ENCODE data around the gene ATE1. TPM values are rescaled to one million over a fixed set of nuclear protein-coding genes. Genes with fewer than 3 reads are reported as not detected.

ATE1 gene
- total and polyA plus RNA-seq, 9 donors, result 13.8 to 29.4 (median 20.0) TPM

DNA sequence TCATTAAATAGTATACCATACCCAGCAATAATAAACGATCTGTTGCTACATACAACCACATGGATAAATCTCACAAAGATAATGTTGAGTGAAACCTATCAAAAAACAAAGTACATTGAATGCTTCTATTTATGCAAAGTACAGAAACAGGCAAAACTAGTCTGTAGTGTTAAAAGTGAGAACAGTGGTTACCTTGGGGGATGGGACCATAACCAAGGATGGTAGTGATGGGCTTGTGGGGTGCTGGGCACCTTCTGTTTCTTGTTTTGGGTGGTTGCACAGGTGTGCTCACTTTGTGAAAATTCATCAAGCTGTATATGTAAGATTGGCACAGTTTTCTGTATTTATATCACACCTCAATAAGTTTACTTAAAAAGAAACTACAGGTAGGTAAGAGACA lies 105.7 kb downstream of the ATE1 start:
- H3K27me3 ChIP-seq (ENCODE audit: control insufficient read depth, insufficient read depth, low read length), result no peaks in the 10 kb centered on the region
- WGBS (ENCODE audit: insufficient coverage), result no CpG with 5 or more reads among the region's 1 CpG

DNA sequence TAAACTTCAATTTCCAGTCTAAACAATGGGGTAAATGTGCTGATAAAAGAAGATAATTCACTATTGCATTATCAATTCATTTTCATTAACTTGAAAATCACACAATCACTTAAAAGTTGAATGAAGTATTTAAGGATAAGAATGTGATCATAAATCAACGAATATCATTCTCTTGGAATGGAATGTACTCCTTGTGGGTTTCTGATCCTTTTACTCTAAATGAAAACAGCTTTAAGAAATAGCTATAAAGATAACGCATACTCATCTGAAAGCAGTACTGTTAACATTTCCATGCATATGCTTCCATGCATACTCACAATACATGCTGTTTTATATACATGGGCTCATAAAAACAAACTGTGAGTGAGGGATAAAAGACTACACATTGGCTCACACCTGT lies 108.8 kb downstream of the ATE1 start:
- no CpG with 5 or more reads among the region's 2 CpGs for WGBS (ENCODE audit: insufficient coverage)
- Histone ChIP-seq H3K27ac (ENCODE audit: low read length) (no peak overlapping the region), H3K4me1 (ENCODE audit: control insufficient read depth, insufficient read depth, low read length) (no peaks in the 10 kb centered on the region), H3K4me3 (ENCODE audit: low read length) (no peak overlapping the region), H3K9me3 (replicated peaks; ENCODE audit: control insufficient read depth, low read depth, low read length) (no peaks in the 10 kb centered on the region), H3K27me3 (ENCODE audit: control insufficient read depth, insufficient read depth, low read length) (no peaks in the 10 kb centered on the region), H3K36me3 (ENCODE audit: control insufficient read depth, insufficient read depth, low read length) (peaks cover 3% of the 10 kb centered on the region)
- DNase-seq, result no peak

More for the DNA sequence above, 105.7 kb downstream of the ATE1 start:
- H3K4me3 ChIP-seq (ENCODE audit: low read length), result no peak overlapping the region
- peaks cover 6% of the 10 kb centered on the region for H3K36me3 ChIP-seq (ENCODE audit: control insufficient read depth, insufficient read depth, low read length)
- no peaks in the 10 kb centered on the region for H3K4me1 ChIP-seq (ENCODE audit: control insufficient read depth, insufficient read depth, low read length)
- DNase-seq, result no peak
- no peaks in the 10 kb centered on the region for H3K9me3 ChIP-seq (replicated peaks; ENCODE audit: control insufficient read depth, low read depth, low read length)
- H3K27ac ChIP-seq (ENCODE audit: low read length), result no peak overlapping the region

DNA sequence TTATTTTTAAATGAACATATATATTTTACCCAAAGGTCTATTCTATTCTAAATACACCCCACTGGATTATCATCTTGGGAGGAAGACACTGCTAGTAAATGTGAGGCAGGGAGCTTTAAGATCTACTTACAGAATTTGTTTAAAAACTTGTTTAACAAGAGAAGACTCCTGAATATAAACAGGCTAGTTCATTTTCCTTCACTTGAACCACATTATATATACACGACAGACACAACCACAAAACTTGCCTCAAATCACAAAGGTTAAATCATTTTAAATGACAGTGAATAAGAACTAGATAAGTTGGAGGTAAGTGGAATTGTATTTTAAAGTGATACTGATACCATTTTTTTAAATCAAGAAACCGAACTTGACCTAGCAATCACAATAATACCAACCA lies 109.2 kb downstream of the ATE1 start:
- WGBS (ENCODE audit: insufficient coverage), result no CpG with 5 or more reads among the region's 2 CpGs
- Histone ChIP-seq H3K27me3 (ENCODE audit: control insufficient read depth, insufficient read depth, low read length) (no peaks in the 10 kb centered on the region), H3K9me3 (replicated peaks; ENCODE audit: control insufficient read depth, low read depth, low read length) (no peaks in the 10 kb centered on the region), H3K27ac (ENCODE audit: low read length) (no peak overlapping the region), H3K4me1 (ENCODE audit: control insufficient read depth, insufficient read depth, low read length) (no peaks in the 10 kb centered on the region), H3K4me3 (ENCODE audit: low read length) (no peak overlapping the region), H3K36me3 (ENCODE audit: control insufficient read depth, insufficient read depth, low read length) (peaks cover 3% of the 10 kb centered on the region)
- no peak for DNase-seq

DNA sequence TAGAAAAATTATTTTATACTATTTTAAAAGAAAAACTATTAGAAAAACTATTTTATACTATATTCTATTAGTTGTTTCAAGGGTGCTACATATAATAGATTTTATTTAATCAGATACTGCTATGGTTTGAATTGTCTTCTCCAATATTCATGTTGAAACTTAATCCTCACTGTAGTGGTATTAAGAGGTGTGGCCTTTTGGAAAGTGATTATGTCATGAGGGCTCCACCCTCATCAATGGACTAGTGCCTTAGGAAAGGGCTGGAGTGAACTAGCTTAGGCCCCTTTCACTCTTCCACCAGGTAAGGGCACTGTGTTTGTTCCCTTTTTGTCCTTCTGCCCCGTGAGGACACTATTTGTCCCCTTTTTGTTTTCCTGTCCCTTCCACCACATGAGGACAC lies 111.6 kb downstream of the ATE1 start:
- 100% methylated on average over 1 of the region's 1 CpG for WGBS (ENCODE audit: insufficient coverage)
- no peaks in the 10 kb centered on the region for H3K36me3 ChIP-seq (ENCODE audit: control insufficient read depth, insufficient read depth, low read length)
- H3K27ac ChIP-seq (ENCODE audit: low read length), result no peak overlapping the region
- H3K9me3 ChIP-seq (replicated peaks; ENCODE audit: control insufficient read depth, low read depth, low read length), result no peaks in the 10 kb centered on the region
- H3K27me3 ChIP-seq (ENCODE audit: control insufficient read depth, insufficient read depth, low read length), result no peaks in the 10 kb centered on the region
- no peaks in the 10 kb centered on the region for H3K4me1 ChIP-seq (ENCODE audit: control insufficient read depth, insufficient read depth, low read length)
- H3K4me3 ChIP-seq (ENCODE audit: low read length), result no peak overlapping the region
- DNase-seq, result no peak

DNA sequence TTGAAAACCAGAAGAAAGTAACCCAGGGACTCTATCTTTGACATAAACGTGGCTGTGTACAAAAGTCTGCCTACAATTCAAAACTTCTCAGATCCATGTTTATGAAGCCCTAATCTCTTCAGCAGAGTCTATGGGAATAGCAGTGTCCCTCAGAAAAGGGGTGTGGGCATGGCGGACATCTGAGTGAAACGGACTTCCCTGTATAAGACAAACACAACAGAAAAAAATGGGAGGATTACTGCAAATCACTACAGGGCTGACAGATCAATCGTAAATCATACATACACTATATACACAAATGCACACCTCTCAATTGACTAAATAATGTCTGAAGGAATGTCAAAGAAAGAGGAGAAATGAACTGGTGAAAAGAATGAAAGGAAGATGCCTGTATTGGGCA lies 114.0 kb downstream of the ATE1 start:
- H3K27me3 ChIP-seq (ENCODE audit: control insufficient read depth, insufficient read depth, low read length), result no peaks in the 10 kb centered on the region
- no peak for DNase-seq
- H3K36me3 ChIP-seq (ENCODE audit: control insufficient read depth, insufficient read depth, low read length), result no peaks in the 10 kb centered on the region
- WGBS (ENCODE audit: insufficient coverage), result no CpG with 5 or more reads among the region's 4 CpGs
- H3K4me1 ChIP-seq (ENCODE audit: control insufficient read depth, insufficient read depth, low read length), result no peaks in the 10 kb centered on the region
- peak overlapping the region; percentile 59 for H3K27ac ChIP-seq (ENCODE audit: low read length)
- H3K9me3 ChIP-seq (replicated peaks; ENCODE audit: control insufficient read depth, low read depth, low read length), result no peaks in the 10 kb centered on the region
- H3K4me3 ChIP-seq (ENCODE audit: low read length), result no peak overlapping the region

DNA sequence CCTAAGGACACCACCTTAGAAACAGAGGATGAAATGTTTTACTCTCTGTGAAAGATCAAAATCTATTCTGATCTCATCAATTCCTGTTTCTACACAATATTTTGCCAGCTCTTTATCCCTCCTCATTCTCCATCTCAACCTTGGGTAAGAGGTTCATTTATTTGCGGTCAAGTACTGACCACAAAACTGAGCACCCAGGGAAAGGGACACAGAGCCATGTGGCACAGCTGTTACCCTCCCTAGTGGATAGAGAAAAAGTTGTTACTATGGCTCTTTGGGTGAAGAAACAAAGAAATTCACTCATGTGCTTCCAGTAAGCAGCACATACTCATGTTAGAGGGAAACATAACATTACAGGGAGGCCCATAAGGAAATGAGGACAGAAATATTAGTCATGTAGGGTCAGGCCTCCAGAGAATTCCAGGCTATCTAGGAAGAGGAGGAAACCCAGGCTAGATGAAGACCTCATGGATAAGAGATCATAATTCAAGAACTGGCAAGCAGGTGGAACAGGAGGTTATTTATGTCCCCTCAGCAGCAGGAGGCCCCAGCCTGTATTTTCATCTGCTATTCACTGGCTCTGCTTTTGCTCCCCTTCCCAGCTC lies 114.5 kb downstream of the ATE1 start:
- peak overlapping the region; percentile 59 for H3K27ac ChIP-seq (ENCODE audit: low read length)
- no peaks in the 10 kb centered on the region for H3K36me3 ChIP-seq (ENCODE audit: control insufficient read depth, insufficient read depth, low read length)
- H3K4me3 ChIP-seq (ENCODE audit: low read length), result no peak overlapping the region
- H3K9me3 ChIP-seq (replicated peaks; ENCODE audit: control insufficient read depth, low read depth, low read length), result no peaks in the 10 kb centered on the region
- DNase-seq, result peak; percentile 48
- WGBS (ENCODE audit: insufficient coverage), result no CpG with 5 or more reads among the region's 1 CpG
- H3K4me1 ChIP-seq (ENCODE audit: control insufficient read depth, insufficient read depth, low read length), result no peaks in the 10 kb centered on the region
- H3K27me3 ChIP-seq (ENCODE audit: control insufficient read depth, insufficient read depth, low read length), result no peaks in the 10 kb centered on the region

DNA sequence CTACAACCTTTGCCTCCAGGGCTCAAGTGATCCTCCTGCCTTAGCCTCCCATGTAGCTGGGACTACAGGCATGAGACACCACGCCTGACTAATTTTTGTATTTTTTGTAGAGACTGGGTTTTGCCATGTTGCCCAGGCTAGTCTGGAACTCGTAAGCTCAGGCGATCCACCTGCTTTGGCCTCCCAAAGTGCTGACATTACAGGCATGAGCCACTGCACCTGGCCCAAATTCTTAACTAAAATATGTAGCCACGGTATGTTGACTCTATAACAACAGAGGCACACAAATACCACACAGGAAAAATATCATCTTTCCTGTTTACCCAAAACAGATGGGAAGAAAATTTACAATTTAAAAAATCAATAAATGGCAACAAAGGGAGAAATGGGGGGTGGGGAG lies 115.8 kb downstream of the ATE1 start:
- 100% methylated on average over 1 of the region's 4 CpGs for WGBS (ENCODE audit: insufficient coverage)
- Histone ChIP-seq H3K4me1 (ENCODE audit: control insufficient read depth, insufficient read depth, low read length) (no peaks in the 10 kb centered on the region), H3K9me3 (replicated peaks; ENCODE audit: control insufficient read depth, low read depth, low read length) (no peaks in the 10 kb centered on the region), H3K4me3 (ENCODE audit: low read length) (no peak overlapping the region), H3K36me3 (ENCODE audit: control insufficient read depth, insufficient read depth, low read length) (no peaks in the 10 kb centered on the region), H3K27me3 (ENCODE audit: control insufficient read depth, insufficient read depth, low read length) (no peaks in the 10 kb centered on the region), H3K27ac (ENCODE audit: low read length) (no peak overlapping the region)
- DNase-seq, result no peak

DNA sequence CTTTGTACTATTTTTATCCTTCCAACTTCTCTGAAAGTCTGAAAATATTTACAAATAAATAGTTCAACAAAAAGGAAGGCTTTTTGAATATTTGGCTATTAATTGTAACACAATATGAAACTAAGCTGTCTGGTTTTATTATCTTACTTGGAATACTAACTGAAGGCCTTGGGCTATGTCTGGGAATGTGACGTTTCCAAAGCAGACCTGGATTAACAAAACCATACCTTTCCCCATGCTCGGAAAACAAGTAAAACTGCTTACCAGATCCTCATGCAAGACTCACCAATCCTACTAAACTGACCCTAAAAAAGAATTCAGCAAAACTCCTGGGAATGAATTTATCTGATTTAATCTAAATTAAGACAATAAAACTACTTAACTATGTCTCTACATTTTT lies 116.4 kb downstream of the ATE1 start:
- no peak overlapping the region for H3K27ac ChIP-seq (ENCODE audit: low read length)

DNA sequence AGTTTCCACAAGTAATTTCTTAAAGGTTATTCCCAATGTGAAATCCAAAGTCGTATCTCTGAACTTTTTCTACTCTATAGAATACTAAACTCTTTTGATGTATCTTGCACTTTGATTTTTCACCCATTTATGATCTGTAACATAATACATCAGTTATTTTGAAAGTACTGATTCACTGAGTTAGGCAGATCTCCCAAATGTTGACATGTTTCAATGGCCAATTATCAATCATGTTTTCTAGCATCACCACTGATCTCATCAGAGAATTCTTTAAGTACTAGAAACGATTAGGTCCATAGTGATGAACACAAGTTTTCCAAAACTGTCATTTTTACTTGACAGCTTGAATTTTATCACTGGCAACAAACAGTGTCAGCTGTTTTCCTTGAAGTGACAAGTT lies 119.0 kb downstream of the ATE1 start:
- no peaks in the 10 kb centered on the region for H3K9me3 ChIP-seq (replicated peaks; ENCODE audit: control insufficient read depth, low read depth, low read length)
- H3K4me3 ChIP-seq (ENCODE audit: low read length), result no peak overlapping the region
- H3K4me1 ChIP-seq (ENCODE audit: control insufficient read depth, insufficient read depth, low read length), result no peaks in the 10 kb centered on the region
- no peak for DNase-seq
- no peaks in the 10 kb centered on the region for H3K36me3 ChIP-seq (ENCODE audit: control insufficient read depth, insufficient read depth, low read length)
- 43% methylated on average over 1 of the region's 2 CpGs for WGBS (ENCODE audit: insufficient coverage)
- no peaks in the 10 kb centered on the region for H3K27me3 ChIP-seq (ENCODE audit: control insufficient read depth, insufficient read depth, low read length)
- no peak overlapping the region for H3K27ac ChIP-seq (ENCODE audit: low read length)

More for the DNA sequence above, 116.4 kb downstream of the ATE1 start:
- Histone ChIP-seq H3K4me3 (ENCODE audit: low read length) (no peak overlapping the region), H3K36me3 (ENCODE audit: control insufficient read depth, insufficient read depth, low read length) (no peaks in the 10 kb centered on the region), H3K4me1 (ENCODE audit: control insufficient read depth, insufficient read depth, low read length) (no peaks in the 10 kb centered on the region), H3K9me3 (replicated peaks; ENCODE audit: control insufficient read depth, low read depth, low read length) (no peaks in the 10 kb centered on the region), H3K27me3 (ENCODE audit: control insufficient read depth, insufficient read depth, low read length) (no peaks in the 10 kb centered on the region)
- no CpG with 5 or more reads among the region's 2 CpGs for WGBS (ENCODE audit: insufficient coverage)
- no peak for DNase-seq

DNA sequence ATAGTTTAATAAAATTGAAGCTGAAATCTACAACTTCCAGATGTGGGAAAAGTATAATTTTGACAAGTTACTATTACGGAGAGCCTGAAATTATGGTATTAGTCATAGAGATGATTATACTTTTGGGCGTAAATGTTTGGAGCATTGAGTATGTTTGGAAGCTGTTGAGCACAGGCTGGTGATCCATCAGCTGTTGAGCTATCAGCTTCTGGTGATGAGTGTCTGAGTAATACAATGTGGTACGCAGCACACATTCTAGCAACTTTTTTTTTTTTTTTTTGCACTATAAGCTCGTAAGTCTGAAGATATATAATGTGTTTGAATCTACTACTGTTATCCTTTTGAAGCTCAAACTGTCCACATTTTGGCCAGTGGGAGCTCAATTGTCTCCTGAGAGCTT lies 123.4 kb downstream of the ATE1 start:
- WGBS (ENCODE audit: insufficient coverage), result 85% methylated on average over 2 of the region's 4 CpGs
- Histone ChIP-seq H3K9me3 (replicated peaks; ENCODE audit: control insufficient read depth, low read depth, low read length) (no peaks in the 10 kb centered on the region), H3K36me3 (ENCODE audit: control insufficient read depth, insufficient read depth, low read length) (no peaks in the 10 kb centered on the region), H3K27me3 (ENCODE audit: control insufficient read depth, insufficient read depth, low read length) (no peaks in the 10 kb centered on the region), H3K27ac (ENCODE audit: low read length) (no peak overlapping the region), H3K4me3 (ENCODE audit: low read length) (no peak overlapping the region), H3K4me1 (ENCODE audit: control insufficient read depth, insufficient read depth, low read length) (no peaks in the 10 kb centered on the region)
- no peak for DNase-seq

DNA sequence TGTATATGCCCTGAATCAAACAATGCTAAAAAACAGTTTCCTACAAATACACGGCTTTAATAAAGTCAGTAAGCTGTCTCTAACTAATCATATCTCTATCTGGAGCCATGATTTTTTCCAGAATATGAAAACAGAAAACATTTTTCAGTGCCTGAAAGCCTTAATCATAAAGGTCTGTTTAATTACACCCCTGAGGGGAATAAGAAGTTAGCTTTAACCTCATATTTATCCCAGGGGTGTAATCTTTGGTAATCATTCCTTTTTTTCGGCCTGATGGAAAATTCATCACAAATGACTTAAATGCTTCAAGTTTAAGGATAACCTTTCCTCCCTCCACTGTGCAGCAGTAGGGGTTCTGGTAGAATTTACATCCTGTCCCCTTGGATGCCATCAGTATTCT lies 124.2 kb downstream of the ATE1 start:
- peak; percentile 18 for DNase-seq
- no peaks in the 10 kb centered on the region for H3K27me3 ChIP-seq (ENCODE audit: control insufficient read depth, insufficient read depth, low read length)
- peaks cover 2% of the 10 kb centered on the region for H3K4me1 ChIP-seq (ENCODE audit: control insufficient read depth, insufficient read depth, low read length)
- no peak overlapping the region for H3K27ac ChIP-seq (ENCODE audit: low read length)
- no peaks in the 10 kb centered on the region for H3K9me3 ChIP-seq (replicated peaks; ENCODE audit: control insufficient read depth, low read depth, low read length)
- WGBS (ENCODE audit: insufficient coverage), result no CpG with 5 or more reads among the region's 2 CpGs
- peaks cover 3% of the 10 kb centered on the region for H3K36me3 ChIP-seq (ENCODE audit: control insufficient read depth, insufficient read depth, low read length)
- no peak overlapping the region for H3K4me3 ChIP-seq (ENCODE audit: low read length)

Data from muscle of leg (tissue), 11 donors.